ENCODE results near the gene SLC6A12. TPM values are rescaled to one million over a fixed set of nuclear protein-coding genes. Genes with fewer than 3 reads are reported as not detected.

The SLC6A12 gene
- 0.15 TPM in 1 of 2 replicates, not detected in the other for total RNA-seq (ENCODE audit: low replicate concordance)

DNA sequence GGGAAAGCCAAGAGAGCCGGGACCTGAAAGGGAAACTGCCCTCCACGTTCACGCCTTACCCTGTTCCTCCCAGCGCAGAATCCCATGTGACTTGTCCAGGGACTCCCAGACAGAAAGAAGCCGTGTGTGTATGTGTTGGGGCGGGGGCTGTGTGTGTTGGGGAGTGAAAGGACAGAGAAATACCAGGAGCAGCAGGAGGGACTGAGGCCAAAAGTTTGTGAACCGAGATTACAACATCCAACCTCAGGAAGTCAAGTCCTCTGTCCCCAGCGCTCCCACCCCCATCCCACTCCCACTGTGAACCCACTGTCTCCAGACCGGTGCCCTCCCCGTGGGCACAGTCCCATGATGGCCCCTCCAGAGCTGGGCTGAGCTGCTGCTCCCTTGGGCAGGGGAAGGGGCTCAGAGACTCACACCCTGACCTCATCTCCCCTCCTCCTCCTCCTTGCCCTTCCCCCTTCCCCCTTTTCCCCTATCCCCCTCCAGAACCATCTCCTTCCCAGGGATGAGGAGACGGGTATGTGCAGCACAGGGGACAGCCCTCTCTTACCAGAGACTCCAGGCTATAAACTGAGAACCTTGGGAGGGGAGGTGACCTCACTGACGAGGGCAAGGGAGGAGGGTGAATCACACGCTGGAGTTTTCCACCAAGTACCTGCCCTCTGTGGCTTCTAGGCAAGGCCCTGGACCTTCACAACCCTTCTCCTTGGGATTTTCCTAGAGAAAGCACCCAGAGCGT lies at the start of gene SLC6A12:
Gene SLC6A12 (minus strand): TSS at position 155 of the 739 bp plus-strand sequence. CDS start 4,171 bp downstream, outside the sequence.

DNA sequence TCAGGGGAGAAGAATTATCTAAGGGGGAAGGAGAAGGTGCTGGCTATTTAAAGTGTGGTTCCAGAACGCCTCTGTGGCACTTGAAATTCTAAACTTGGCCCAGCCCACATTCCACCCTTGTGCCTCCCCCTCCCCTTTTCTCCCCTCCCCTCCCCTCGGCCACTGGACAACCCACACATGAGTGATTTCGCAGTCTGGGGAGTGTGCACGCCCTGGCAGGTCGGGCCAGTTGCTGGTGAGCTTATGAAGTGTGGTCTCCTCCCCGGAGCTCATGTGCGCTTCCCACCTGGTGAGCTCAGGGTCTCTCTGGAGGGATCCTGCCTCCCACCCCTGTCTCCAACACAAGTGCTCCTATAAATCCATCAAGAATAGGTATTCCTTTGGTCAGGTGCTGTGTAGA lies 48.9 kb upstream of the SLC6A12 start, which contains the start of gene SLC6A13:
Gene SLC6A13 (minus strand): TSS at position 20 of the 400 bp plus-strand sequence. CDS start 2,784 bp downstream, outside the sequence.

Other genes with a start within 250 kb of the SLC6A12 start
- gene IQSEC3, start 147.4 kb downstream of the SLC6A12 start, total RNA-seq (ENCODE audit: low replicate concordance) = 0.35 TPM in 1 of 2 replicates, not detected in the other
- gene SLC6A13, start 48.7 kb upstream of the SLC6A12 start, total RNA-seq (ENCODE audit: low replicate concordance) = 0.12 and 0.38 TPM in 2 replicates
- 41.1 and 49.3 TPM in 2 replicates for gene KDM5A, start 175.2 kb upstream of the SLC6A12 start, total RNA-seq (ENCODE audit: low replicate concordance)
- gene CCDC77, start 187.5 kb upstream of the SLC6A12 start, total RNA-seq (ENCODE audit: low replicate concordance) = 3.5 and 4.2 TPM in 2 replicates
- 0.23 TPM in 2 replicates for gene B4GALNT3, start 245.8 kb upstream of the SLC6A12 start, total RNA-seq (ENCODE audit: low replicate concordance)

All from smooth muscle cell of the coronary artery (primary cell).